Measurements from ENCODE around the gene GPM6B. TPM values are rescaled to one million over a fixed set of nuclear protein-coding genes. Genes with fewer than 3 reads are reported as not detected.
A peak's percentile ranks its signal among the peaks of the same experiment; 100 is the strongest.

Gene GPM6B
- total and polyA plus RNA-seq, 3 donors from 2014 or later: 5.4 to 10.2 (median 8.5) TPM

DNA sequence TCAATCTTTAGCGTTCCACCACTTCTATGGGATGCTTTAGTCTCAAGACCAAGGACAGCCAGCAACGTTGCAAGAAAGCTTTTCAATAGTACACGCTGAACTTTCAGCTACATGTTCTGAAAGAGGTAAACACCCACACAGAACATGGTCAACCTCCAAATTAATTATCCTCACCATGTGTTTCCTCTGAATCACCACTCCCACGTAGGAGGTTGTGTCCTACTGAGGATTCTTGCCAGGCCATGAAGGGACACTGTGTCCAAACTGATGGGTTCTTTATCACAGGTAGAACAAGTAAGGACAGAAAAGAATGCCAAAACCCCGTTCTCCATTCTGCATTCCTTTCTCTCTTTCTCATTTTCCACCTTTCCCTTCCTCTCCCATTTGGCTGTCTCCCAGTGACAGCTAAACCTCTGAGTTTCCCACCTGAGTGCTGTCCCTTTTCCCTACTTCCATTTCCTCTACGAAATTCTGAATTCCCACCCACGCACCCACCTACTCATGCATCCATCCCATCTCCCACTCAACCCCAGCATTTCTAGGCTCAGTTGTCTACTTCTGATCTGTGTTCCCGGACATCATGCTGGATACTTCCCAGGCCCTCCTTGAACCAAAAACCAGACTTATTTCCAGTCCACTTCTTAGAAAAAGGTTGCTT is 29.0 kb upstream of the GPM6B start:
- H3K4me1 ChIP-seq: no peaks in the 10 kb centered on the region
- DNase-seq: peak; percentile 26
- TF ChIP-seq POLR2A (IDR thresholded peaks at IDR 0.05): no peak
- TF ChIP-seq, protein P1, sequence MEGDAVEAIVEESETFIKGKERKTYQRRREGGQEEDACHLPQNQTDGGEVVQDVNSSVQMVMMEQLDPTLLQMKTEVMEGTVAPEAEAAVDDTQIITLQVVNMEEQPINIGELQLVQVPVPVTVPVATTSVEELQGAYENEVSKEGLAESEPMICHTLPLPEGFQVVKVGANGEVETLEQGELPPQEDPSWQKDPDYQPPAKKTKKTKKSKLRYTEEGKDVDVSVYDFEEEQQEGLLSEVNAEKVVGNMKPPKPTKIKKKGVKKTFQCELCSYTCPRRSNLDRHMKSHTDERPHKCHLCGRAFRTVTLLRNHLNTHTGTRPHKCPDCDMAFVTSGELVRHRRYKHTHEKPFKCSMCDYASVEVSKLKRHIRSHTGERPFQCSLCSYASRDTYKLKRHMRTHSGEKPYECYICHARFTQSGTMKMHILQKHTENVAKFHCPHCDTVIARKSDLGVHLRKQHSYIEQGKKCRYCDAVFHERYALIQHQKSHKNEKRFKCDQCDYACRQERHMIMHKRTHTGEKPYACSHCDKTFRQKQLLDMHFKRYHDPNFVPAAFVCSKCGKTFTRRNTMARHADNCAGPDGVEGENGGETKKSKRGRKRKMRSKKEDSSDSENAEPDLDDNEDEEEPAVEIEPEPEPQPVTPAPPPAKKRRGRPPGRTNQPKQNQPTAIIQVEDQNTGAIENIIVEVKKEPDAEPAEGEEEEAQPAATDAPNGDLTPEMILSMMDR (IDR thresholded peaks at IDR 0.05): no peak
- H3K27me3 ChIP-seq: no peaks in the 10 kb centered on the region
- intact Hi-C loops (cut with DNase I; ENCODE audit: low total_unique reads): no loop called here
- WGBS, 2 donors: 35 to 48% methylated on average over 8 of the region's 8 CpGs
- H3K9me3 ChIP-seq: no peaks in the 10 kb centered on the region
- H3K4me3 ChIP-seq: no peak overlapping the region
- peak overlapping the region in 1 of 2 donors; percentile 72 for H3K27ac ChIP-seq
- H3K36me3 ChIP-seq (ENCODE audit: low read depth, missing control alignments): no peaks in the 10 kb centered on the region

DNA sequence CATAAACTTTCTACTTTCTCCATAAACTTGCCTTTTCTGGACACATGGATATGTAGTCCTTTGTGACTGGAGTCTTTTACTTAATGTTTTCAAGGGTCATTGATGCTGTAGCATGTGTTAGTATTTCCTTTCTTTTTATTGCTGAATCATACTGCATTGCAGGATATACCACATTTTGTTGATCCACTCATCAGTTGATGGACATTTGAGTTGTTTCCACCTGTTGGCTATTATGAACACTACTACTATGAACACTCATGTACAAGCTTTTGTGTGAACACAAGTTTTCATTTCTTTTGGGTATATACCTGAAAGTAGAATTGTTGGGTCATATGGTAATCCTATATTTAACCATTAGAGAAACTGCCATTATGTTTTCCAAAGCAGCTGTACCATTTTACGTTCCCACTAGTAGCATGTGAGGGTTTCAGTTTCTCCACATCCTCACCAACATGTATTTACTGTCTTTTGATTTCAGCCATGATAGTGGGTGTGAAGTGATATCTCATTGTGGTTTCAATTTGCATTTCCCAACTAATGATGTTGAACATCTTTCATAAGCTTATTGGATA is 26.3 kb upstream of the GPM6B start:
- Histone ChIP-seq H3K4me3 (no peak overlapping the region), H3K36me3 (ENCODE audit: low read depth, missing control alignments) (no peaks in the 10 kb centered on the region), H3K4me1 (no peaks in the 10 kb centered on the region), H3K27ac (no peak overlapping the region), H3K9me3 (no peaks in the 10 kb centered on the region), H3K27me3 (no peaks in the 10 kb centered on the region)
- 82 to 100% methylated on average over 1 of the region's 1 CpG for WGBS, 2 donors
- intact Hi-C loops (cut with DNase I; ENCODE audit: low total_unique reads): no loop called here
- DNase-seq: no peak
- no peak for TF ChIP-seq POLR2A (IDR thresholded peaks at IDR 0.05)
- TF ChIP-seq, protein P1 (IDR thresholded peaks at IDR 0.05): no peak

DNA sequence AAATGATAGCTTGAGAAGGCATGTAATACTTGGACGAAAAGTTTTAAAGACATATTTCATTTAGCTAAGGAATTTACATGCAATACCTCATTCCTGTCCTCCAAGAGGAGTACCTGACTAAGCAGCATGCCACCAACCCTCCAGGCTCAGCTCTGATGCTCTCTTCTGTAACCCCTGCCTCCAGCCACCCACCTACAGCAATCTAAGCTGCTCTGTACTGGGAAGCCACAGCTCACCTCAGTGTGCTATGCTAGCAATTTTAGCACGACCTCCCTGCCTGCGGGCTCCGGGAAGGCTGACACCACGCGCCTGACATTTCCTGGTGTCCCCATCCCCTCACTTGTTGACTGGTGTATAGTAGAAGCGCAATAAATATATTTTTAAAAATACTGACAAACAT is 23.2 kb upstream of the GPM6B start:
- no peaks in the 10 kb centered on the region for H3K36me3 ChIP-seq (ENCODE audit: low read depth, missing control alignments)

DNA sequence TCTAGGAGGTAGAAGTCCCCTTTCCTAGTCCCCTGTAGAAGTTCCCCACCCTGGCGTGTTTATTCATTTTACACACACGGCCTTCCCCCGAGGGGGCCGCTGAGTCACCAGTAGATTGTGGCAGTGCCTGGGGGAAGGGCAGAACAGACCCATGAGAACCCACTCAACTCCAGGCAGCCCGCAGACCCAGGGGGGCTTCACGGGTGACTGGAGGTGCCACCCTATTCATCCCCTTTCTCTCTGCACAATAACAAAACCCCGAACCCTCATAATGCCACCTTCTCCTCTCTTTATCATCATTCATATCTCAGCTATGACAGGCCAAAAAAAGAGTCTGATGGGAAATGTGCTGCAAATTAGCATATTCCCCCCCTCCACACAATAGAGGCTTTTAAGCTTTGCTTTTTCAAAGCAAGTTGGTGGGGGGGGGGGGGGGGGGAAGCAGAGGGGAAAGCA is 20.4 kb upstream of the GPM6B start:
- H3K9me3 ChIP-seq: no peaks in the 10 kb centered on the region
- no peaks in the 10 kb centered on the region for H3K27me3 ChIP-seq
- intact Hi-C loops (cut with DNase I; ENCODE audit: low total_unique reads): no loop called here
- no peak overlapping the region for H3K27ac ChIP-seq
- H3K4me3 ChIP-seq: no peak overlapping the region
- no peaks in the 10 kb centered on the region for H3K4me1 ChIP-seq
- no peak for TF ChIP-seq POLR2A (IDR thresholded peaks at IDR 0.05)
- TF ChIP-seq, protein P1 (IDR thresholded peaks at IDR 0.05): no peak
- H3K36me3 ChIP-seq (ENCODE audit: low read depth, missing control alignments): no peaks in the 10 kb centered on the region
- WGBS, 2 donors: 58 to 65% methylated on average over 4 to 7 of the region's 7 CpGs
- no peak for DNase-seq

More for the DNA sequence above, 23.2 kb upstream of the GPM6B start:
- H3K27ac ChIP-seq: no peak overlapping the region
- no peaks in the 10 kb centered on the region for H3K9me3 ChIP-seq
- DNase-seq: no peak
- H3K4me1 ChIP-seq: no peaks in the 10 kb centered on the region
- no peak overlapping the region for H3K4me3 ChIP-seq
- intact Hi-C loops (cut with DNase I; ENCODE audit: low total_unique reads): no loop called here
- 85 to 90% methylated on average over 7 of the region's 7 CpGs for WGBS, 2 donors
- no peaks in the 10 kb centered on the region for H3K27me3 ChIP-seq
- TF ChIP-seq, protein P1 (IDR thresholded peaks at IDR 0.05): no peak
- TF ChIP-seq POLR2A (IDR thresholded peaks at IDR 0.05): no peak

DNA sequence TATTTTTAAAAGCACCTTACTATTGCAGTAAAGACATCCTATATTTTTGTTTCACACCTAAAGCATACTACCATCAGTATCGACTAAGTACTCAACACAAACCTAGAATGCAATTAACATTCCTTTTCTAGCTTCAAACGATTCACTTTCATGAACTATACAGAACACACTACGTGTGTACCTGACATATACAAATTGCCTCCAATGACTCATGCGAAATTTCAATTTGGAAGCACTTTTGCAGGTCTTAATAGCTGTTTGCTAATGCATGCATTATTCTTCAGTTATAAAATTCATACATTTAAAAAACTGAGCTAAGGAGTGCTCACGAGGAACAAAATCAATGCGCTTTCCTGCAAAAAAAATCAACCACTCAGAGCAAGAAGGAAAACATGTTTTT is 19.7 kb upstream of the GPM6B start:
- no peak overlapping the region for H3K27ac ChIP-seq
- intact Hi-C loops (cut with DNase I; ENCODE audit: low total_unique reads): no loop called here

More for the DNA sequence above, 19.7 kb upstream of the GPM6B start:
- H3K9me3 ChIP-seq: no peaks in the 10 kb centered on the region
- H3K36me3 ChIP-seq (ENCODE audit: low read depth, missing control alignments): no peaks in the 10 kb centered on the region
- no peak for DNase-seq
- TF ChIP-seq, protein P1 (IDR thresholded peaks at IDR 0.05): no peak
- TF ChIP-seq POLR2A (IDR thresholded peaks at IDR 0.05): no peak
- H3K4me1 ChIP-seq: no peaks in the 10 kb centered on the region
- H3K4me3 ChIP-seq: no peak overlapping the region
- H3K27me3 ChIP-seq: no peaks in the 10 kb centered on the region
- 85 to 90% methylated on average over 6 of the region's 6 CpGs for WGBS, 2 donors
